MV-4-11 (cell line): ENCODE results near the gene ITGB8.

ENCODE experiments used
- DNase-seq: peaks from one replicate; lab custom pipeline; 2025; lab: John Stamatoyannopoulos, UW

ITGB8 gene

DNA sequence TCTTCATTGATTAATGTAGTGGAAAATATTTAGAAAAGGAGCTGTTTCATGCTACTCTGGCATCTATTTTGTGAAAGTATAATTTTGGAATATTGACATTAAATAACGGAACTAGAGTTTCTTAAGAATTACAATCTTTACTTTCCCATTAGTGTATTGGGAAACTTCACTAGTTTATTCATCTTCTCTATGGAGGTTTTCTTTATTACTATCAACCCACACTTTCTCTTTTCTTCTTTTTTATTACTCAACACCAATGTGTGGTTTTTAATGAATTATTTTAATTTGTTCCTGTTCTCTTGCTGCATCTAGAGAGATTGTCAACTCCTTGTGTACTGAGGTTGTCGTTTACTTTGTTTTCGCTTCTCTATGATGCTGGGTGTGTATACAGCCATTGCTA, 20.4 kb upstream of the ITGB8 start:
- no peak for DNase-seq

DNA sequence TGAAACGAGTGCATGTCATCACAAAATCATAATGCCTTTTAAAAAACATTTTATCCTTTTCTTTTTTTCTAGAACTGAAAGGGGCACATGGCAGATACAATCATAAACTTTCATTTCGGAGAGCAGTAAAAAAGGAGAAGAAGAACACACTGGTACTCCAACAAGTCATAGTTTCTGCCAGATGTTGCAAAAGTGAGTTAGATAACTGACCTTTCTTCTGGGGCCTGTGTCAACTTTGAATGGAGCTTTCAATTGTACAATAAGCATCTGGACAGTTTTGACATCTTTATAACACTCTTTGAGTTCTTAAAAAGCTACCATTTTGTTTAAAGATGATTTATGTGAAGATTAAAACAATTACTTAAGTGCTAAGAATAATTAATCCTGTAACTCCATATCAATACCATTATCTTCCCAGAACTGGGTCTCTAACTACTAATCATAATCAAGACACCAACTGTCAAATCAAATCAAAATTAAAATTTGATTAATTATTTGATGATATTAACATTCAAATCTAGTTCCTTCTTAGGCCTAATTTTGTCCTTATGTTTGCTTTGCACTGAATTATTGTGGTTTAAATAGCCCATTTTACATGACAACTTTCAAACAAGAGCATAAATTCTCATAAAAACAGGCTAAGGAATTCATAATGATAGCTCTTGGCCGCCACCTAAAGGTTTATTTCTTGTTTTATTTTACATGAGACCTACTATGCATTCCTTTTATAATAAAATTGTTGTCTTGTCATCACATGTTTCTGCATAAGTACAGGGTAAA, 19.5 kb upstream of the ITGB8 start:
- peak; percentile 23 for DNase-seq

GRCh38 chr7:20311743-20312042, 19.0 kb upstream of the ITGB8 start:
- no peak for DNase-seq

- no peak for DNase-seq
Observed at GRCh38 chr7:20312562-20312961, 18.1 kb upstream of the ITGB8 start.

GRCh38 chr7:20313626-20314025, 17.1 kb upstream of the ITGB8 start:
- no peak for DNase-seq

DNA sequence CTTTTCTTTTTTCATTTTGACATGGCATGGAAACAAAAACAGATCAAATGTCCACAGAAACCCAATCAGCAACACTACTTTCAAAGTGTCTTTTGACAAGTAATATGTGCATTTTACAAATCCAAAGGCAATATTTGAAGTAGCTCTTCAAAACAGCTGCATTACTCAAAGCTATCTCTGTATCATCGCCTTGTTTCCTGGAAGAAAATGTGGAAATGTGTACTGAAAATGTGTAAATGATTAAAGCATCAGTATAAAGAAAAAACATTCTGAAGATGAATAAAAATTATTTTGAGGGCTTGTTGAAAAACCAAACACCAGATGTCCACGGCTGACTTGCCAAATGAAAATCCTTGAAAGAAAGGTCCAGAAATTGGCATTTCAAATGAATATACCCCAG, 16.5 kb upstream of the ITGB8 start:
- DNase-seq, result no peak

GRCh38 chr7:20316706-20317105, 14.0 kb upstream of the ITGB8 start:
- no peak for DNase-seq

GRCh38 chr7:20317413-20317812, 13.3 kb upstream of the ITGB8 start:
- DNase-seq, result peak; percentile 60

DNA sequence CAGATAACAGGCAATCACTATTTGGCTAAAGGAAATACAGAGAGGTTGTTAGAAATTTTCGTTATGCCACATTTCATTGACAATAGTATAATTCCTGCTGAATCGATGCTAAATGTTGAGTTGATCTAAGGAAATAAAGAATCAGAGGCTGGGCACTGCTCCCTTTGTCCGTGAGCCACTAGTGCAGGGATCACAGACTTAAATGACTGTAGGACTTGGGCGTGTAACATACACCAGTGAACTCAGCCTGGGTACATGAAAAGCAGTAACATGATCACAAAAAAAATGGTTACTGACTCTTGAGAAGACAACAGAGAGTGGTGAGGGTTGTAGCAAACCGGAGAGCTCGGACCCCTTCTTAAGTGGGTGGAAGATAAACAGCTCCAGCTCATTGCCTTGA, 11.8 kb upstream of the ITGB8 start:
- DNase-seq, result no peak

GRCh38 chr7:20320322-20320721, 10.4 kb upstream of the ITGB8 start:
- DNase-seq, result no peak

- DNase-seq, result no peak
Observed at GRCh38 chr7:20320786-20321185, 9.9 kb upstream of the ITGB8 start.

GRCh38 chr7:20323595-20323994, 7.1 kb upstream of the ITGB8 start:
- DNase-seq, result no peak

DNA sequence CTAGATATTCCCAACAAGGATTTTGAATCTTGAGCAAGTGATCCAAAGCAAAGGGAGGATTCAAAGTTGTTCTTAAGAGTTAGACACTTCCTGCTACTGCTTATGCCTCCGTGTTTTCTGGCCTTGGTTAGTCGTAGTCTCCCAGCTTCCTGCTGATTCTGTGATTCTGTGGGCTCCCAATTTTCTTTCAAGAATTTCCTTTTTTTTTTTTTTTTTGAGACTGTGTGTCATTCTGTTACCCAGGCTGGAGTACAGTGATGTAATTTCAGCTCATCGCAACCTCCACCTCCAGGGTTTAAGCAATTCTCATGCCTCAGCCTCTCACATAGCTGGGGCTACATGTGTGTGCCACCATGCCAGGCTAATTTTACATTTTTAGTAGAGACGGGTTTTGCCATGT, 4.4 kb upstream of the ITGB8 start:
- DNase-seq, result no peak

DNA sequence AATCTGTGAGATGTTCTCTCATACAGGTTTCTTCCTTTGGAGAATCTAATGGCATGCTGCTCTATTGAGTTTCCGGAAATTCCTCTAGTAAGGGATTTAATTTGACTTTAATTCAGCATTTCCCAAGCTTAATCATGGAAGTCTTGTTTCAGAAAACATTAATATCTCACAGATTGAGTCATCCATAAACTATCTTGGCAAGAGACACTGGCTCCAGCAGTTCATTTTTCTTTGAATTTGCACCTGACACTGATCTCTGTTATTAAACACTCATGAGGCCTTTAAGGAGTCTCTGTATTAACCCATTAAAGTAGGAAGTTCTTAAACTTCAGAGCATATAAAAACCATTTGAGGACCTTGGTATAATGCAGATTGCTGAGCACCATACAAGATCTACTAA, 3.6 kb upstream of the ITGB8 start:
- DNase-seq, result no peak

DNA sequence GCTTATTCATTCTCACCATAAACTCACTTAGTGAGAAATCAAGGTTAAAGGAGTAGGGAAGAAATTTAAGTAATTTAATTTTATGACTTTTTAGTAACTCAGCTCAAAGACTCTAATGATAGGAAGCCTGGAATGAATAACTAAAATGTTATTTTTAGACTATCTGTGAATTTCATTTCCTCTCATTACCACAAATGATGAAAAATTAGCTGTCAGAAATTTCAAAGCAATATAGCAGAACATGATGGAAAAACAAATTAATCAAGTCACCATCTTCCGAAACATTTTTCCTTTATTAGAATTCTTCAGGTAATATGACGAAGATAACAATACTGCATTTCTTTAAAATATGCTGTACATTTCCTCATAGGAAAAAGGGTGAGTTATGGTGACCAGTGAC, 2.7 kb upstream of the ITGB8 start:
- no peak for DNase-seq

DNA sequence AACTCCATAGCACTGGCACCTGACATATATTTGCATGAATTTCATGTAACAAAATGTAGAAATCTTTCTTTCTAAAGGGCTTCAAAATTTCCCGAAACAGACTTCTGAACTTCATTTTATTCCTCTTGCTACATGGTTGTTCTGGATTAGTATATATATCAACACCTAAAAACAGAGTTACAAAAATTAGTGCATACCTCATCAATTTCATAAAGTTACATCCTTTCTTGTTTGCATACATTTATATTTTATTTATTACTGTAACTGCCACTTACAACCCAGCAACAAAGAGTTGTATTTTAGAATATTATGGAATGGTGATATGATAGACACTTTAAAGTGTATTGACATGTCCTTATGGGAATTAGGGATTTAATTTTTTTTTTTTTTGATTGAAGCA, 2.0 kb upstream of the ITGB8 start:
- DNase-seq, result no peak

DNA sequence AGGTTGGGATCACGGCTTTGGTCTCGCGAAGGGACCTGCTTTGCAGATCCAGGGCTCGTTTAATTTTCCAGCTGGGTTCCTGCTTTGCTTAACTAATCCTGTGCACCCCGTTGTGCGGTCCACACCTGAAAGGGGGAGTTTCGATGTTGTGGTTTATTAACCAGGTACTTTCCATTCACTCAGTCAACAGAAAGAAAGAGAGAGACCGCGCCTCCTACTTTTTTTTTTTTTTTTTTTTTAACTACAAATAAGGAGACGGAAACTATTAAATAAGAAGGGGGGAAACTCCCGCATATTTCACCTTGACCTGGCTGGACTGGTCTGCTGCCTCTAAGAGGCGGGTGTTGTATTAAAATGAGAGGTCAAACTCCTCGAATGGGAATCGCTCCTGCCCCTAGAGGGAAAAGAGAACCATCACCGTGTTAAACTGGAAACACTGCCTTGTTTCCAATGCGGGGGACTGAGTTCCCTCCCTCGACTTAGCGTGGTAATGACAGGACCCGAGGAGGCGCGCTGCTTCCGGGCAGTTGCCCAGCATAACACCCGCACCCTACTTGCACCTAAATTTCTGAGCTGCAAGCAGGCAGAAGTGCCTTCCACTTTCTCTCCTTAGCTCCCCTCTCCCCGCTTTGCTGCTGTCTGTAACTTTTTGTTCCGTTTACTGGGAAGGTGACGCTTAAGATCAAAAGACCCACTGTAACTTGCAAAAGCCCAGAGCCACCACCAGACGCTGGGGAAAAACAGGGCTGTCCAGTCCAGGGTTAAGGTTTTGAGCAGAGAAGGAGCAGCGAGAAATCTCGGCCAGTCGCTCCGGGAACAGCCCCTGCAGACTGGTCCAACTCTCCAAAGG, 1.1 kb upstream of the ITGB8 start:
- DNase-seq, result no peak

DNA sequence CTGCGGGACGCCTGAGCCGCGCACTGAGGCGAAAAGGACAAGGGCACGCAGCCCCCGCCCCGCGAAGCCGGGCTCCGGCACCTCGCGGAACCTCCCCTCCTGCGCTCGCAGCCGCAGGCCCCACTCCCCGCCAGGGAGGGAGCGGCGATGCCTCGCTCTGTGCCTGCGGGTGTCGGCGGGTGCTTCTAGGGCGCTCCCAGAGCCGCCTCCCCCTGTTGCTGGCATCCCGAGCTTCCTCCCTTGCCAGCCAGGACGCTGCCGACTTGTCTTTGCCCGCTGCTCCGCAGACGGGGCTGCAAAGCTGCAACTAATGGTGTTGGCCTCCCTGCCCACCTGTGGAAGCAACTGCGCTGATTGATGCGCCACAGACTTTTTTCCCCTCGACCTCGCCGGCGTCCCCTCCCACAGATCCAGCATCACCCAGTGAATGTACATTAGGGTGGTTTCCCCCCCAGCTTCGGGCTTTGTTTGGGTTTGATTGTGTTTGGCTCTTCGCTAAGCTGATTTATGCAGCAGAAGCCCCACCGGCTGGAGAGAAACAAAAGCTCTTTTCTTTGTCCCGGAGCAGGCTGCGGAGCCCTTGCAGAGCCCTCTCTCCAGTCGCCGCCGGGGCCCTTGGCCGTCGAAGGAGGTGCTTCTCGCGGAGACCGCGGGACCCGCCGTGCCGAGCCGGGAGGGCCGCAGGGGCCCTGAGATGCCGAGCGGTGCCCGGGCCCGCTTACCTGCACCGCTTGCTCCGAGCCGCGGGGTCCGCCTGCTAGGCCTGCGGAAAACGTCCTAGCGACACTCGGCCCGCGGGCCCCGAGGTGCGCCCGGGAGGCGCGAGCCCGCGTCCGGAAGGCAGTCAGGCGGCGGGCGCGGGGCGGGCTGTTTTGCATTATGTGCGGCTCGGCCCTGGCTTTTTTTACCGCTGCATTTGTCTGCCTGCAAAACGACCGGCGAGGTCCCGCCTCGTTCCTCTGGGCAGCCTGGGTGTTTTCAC, 519 bp downstream of the ITGB8 start:
- no peak for DNase-seq

GRCh38 chr7:20331910-20332813, 1.5 kb downstream of the ITGB8 start:
- no peak for DNase-seq

GRCh38 chr7:20338285-20338684, 7.6 kb downstream of the ITGB8 start:
- DNase-seq, result no peak

DNA sequence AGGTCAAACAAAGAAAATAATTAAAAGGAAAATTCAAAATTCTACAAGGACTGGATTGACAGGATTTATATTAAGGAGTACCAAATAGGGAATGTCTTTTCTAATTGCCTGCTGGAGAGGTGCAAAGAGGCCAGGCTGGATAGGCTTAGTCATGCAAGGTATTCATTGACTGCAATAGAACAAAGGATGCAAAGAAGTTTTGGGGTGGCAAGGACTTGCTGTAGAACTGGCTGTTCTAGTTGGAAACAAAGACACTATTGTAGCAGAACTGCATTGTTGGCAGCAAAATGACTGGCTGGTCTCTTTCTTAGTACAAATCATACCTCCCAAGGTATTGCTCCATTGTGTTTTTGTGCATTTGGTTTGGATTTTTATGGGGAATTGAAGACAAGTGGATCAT, 10.1 kb downstream of the ITGB8 start:
- DNase-seq, result no peak
